ENCODE data around the gene NFRKB. TPM values are rescaled to one million over a fixed set of nuclear protein-coding genes. Genes with fewer than 3 reads are reported as not detected.

NFRKB gene
- total and polyA plus RNA-seq, 2 of the 8 experiments (the other 6 are each of a cell fraction or from before 2014, with no cell fraction given): 17.0 to 31.0 TPM

- 91% methylated on average over 7 of the region's 7 CpGs; no CpG with 5 or more reads in 1 of the 2 experiments for WGBS, 2 experiments (ENCODE audit: extremely low coverage in 1 of 2, insufficient coverage in 1 of 2, insufficient read length in 1 of 2, insufficient replicate concordance in 2 of 2, low coverage in 1 of 2, low lambda C conversion rate in 2 of 2, missing lambda C conversion rate in 1 of 2)
- FAIRE-seq: no peak
- no peak for TF ChIP-seq BACH1 (IDR thresholded peaks at IDR 0.05; ENCODE audit: low read length)
- TF ChIP-seq HDAC6 (IDR thresholded peaks at IDR 0.05; ENCODE audit: low read depth, low read length): no peak
- TF ChIP-seq TEAD4 (IDR thresholded peaks at IDR 0.05; ENCODE audit: low read depth, low read length): no peak
- TF ChIP-seq SP4 (IDR thresholded peaks at IDR 0.05; ENCODE audit: low read length): no peak
- TF ChIP-seq EGR1 (IDR thresholded peaks at IDR 0.05; ENCODE audit: borderline replicate concordance, low read depth, low read length): no peak
- no peak for TF ChIP-seq EP300 (IDR thresholded peaks at IDR 0.05; ENCODE audit: borderline replicate concordance in 1 of 2, low read depth in 2 of 2, low read length in 2 of 2)
- TF ChIP-seq ASH2L (IDR thresholded peaks at IDR 0.05; ENCODE audit: low read length): no peak
- TF ChIP-seq USF2 (IDR thresholded peaks at IDR 0.05; ENCODE audit: low read length): no peak
- no peak for TF ChIP-seq KDM1A (IDR thresholded peaks at IDR 0.05; ENCODE audit: borderline replicate concordance, low read length)
- no peak for TF ChIP-seq SP2 (IDR thresholded peaks at IDR 0.05; ENCODE audit: low read length)
- no peak for TF ChIP-seq GTF2F1 (IDR thresholded peaks at IDR 0.05; ENCODE audit: borderline replicate concordance, low read depth, low read length)
- no peak for TF ChIP-seq SUZ12 (IDR thresholded peaks at IDR 0.05; ENCODE audit: low read length)
- TF ChIP-seq BRCA1 (IDR thresholded peaks at IDR 0.05; ENCODE audit: low read depth, low read length): no peak
- TF ChIP-seq SAP30 (IDR thresholded peaks at IDR 0.05; ENCODE audit: insufficient read depth, insufficient replicate concordance, low read length): no peak
These were observed 23.5 kb downstream of the NFRKB start for GRCh38 chr11:129871914-129872313.

More at GRCh38 chr11:129871914-129872313, 23.5 kb downstream of the NFRKB start:
- Histone ChIP-seq H3K23ac (ENCODE audit: insufficient read length) (no peak overlapping the region), H3K4me2 (ENCODE audit: insufficient read depth in 1 of 2, low read depth in 2 of 2, low read length in 2 of 2) (no peak overlapping the region), H2AFZ (ENCODE audit: low read length) (no peak overlapping the region), H4K91ac (replicated peaks; ENCODE audit: insufficient read length, low read length) (no peak overlapping the region), H2BK12ac (ENCODE audit: low read depth, low read length) (no peak overlapping the region), H3K9me3 (ENCODE audit: insufficient read depth in 2 of 2, low read depth in 1 of 2, low read length in 1 of 2) (no peaks in the 10 kb centered on the region), H4K5ac (ENCODE audit: insufficient read length, low read depth, low read length) (no peak overlapping the region), H3K27ac (ENCODE audit: low read depth, low read length) (no peak overlapping the region), H3K14ac (ENCODE audit: insufficient read length) (no peak overlapping the region), H2BK5ac (ENCODE audit: low read depth, low read length) (no peak overlapping the region), H3K27me3 (replicated peaks in 1 of 4; ENCODE audit: control insufficient read depth in 3 of 4, extremely low read depth in 1 of 4, insufficient read depth in 3 of 4, low read length in 3 of 4) (no peaks in the 10 kb centered on the region), H2BK15ac (ENCODE audit: low read length) (no peak overlapping the region), H3K36me3 (ENCODE audit: control insufficient read depth in 2 of 4, insufficient read depth in 4 of 4, low read length in 3 of 4) (peaks cover 33 to 88% (median 73%) of the 10 kb centered on the region in 4 experiments), H3K79me2 (ENCODE audit: control insufficient read depth in 1 of 2, insufficient read depth in 2 of 2, low read length in 2 of 2) (no peaks in the 10 kb centered on the region), H3K79me1 (ENCODE audit: low read depth, low read length) (no peaks in the 10 kb centered on the region), H3K23me2 (ENCODE audit: low read depth, low read length) (no peaks in the 10 kb centered on the region), H3K56ac (replicated peaks; ENCODE audit: insufficient read length, low read depth, low read length) (no peak overlapping the region), H4K20me1 (replicated peaks in 1 of 2; ENCODE audit: control insufficient read depth in 1 of 2, insufficient read depth in 2 of 2, low read length in 2 of 2) (peaks cover 0 to 3% of the 10 kb centered on the region in 2 experiments), H2BK20ac (ENCODE audit: low read length) (no peak overlapping the region), H3K4me3 (ENCODE audit: extremely low read depth in 1 of 4, insufficient read depth in 2 of 4, low read depth in 3 of 4, low read length in 4 of 4) (no peak overlapping the region), H2BK120ac (replicated peaks; ENCODE audit: low read depth, low read length) (no peak overlapping the region), H4K8ac (ENCODE audit: extremely low read depth, insufficient read depth, low read length) (no peak overlapping the region), H3K9ac (replicated peaks in 1 of 4; ENCODE audit: extremely low read depth in 1 of 4, low read depth in 3 of 4, low read length in 3 of 4) (no peak overlapping the region), H3K18ac (ENCODE audit: extremely low read depth, low read length) (no peak overlapping the region), H2AK5ac (ENCODE audit: low read depth, low read length) (no peak overlapping the region), H3K4me1 (replicated peaks in 1 of 4; ENCODE audit: control insufficient read depth in 3 of 4, insufficient read depth in 4 of 4, low read length in 3 of 4) (no peaks in the 10 kb centered on the region), H3K4ac (replicated peaks; ENCODE audit: insufficient read length, low read depth, low read length) (no peak overlapping the region)
- no peak for DNase-seq (ENCODE audit: low read depth in 1 of 2, low spot score in 2 of 2)
- POLR2A ChIA-PET (ENCODE audit: partially characterized antibody): no interaction called here
- CTCF ChIA-PET (ENCODE audit: partially characterized antibody): interaction anchor here (0.6 to 2.9 kb wide), 3 partner anchors 10 to 1535 kb away, joined by 4 to 15 read pairs (median 9); no protein-coding TSS in a partner anchor
